B cell (primary cell): Measurements from ENCODE around the gene MYO5C.

ENCODE experiments used
- CTCF ChIP-seq: fragments of 200-600 bp; IDR thresholded peaks from one replicate; pipeline ENCODE4 v1.8.0; 2022; ENCODE audit warnings: antibody characterized with exemption, mild to moderate bottlenecking
- EZH2 ChIP-seq: IDR thresholded peaks from 2 replicates; pipeline ENCODE4 v1.6.1; 2012; ENCODE audit warnings: borderline replicate concordance, low read depth, mild to moderate bottlenecking, moderate library complexity, low read length; ENCODE audit not compliant: insufficient read depth, poor library complexity, severe bottlenecking

DNA sequence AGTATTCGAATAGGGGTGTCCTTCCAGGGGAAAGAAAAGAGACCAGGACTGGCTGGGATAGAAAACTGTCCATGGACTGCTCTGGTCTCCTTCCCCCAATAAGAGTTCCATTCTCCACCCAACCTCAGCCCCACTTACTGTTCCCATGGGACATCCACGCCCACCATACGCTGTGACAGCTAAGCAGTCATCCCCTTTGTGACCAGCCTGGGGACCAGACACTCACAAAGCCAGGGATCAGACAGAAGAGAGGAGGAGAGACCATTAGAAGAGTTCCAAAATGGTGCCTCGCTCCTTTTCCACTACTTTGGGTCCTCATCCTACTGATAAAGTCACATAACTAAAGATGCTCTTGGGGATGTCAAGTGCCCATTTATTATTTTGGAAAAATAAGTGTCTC, 76.8 kb downstream of the MYO5C start:
- TF ChIP-seq CTCF (no peak), EZH2 (no peak)
